HG03565 (cell line): Measurements from ENCODE around the gene CHKB.
"Not testable (repeated sequence)": the region's sequence is repeated elsewhere in the genome, so short reads cannot be mapped to it uniquely, and the experiment has no call there.

Source experiments
- ATAC-seq: cut with Tn5 transposase; IDR thresholded peaks from one replicate; pipeline ENCODE4 v1.9.1; 2021; ENCODE audit warnings: mild to moderate bottlenecking, moderate library complexity; ENCODE audit not compliant: unreplicated experiment

The CHKB gene

DNA sequence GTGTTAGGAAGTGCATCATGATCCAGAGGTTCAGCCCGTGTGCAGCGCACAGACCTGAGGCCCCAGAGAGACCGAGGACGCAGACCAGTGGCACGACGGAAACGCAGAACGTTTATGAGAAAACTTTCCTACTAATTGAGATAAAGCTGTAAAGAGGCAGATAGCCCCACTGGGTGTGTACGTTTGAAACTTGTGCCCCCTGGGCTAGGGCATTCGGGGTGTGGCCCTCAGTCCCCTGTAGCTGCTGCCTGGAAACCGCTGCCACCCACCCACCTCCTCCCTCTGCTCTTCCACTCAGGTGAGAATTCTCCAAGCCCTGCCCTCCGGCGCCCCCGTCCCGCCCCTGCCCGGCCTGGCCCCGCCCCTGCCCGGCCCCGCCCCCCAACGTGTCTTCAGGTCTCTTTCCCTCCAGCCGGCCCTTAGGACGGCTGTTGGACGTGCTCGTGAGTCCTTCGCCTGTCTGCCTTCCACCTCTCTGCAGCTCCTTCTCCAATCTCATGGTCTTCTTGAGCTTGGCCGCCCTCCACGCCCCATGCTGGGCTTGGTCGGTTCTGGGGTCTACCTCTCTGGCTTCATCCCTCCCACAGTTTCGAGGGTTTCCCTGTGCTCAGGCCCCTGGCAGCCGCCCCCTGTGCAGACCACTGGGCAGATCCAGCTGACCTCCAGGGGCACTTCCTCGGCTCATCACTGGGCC is 30.0 kb upstream of the CHKB start:
- ATAC-seq: no peak

DNA sequence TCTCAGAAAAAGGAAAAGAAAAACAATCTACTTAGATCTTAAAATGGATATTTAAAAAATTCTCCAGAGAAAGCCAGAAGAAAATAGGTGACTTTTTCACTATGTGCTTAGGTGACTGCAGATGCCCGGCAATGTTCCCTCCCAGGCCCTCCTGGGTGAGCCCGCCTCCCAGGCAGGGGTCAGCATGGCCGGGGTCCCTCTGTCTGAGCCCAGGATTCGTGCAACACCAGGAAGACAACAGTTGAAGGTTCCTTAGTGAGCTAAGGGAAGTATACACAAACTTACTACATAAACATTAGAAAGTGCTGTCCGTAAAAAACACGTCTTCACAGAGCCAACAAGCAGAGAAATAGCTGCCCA is 29.5 kb upstream of the CHKB start:
- no peak for ATAC-seq

DNA sequence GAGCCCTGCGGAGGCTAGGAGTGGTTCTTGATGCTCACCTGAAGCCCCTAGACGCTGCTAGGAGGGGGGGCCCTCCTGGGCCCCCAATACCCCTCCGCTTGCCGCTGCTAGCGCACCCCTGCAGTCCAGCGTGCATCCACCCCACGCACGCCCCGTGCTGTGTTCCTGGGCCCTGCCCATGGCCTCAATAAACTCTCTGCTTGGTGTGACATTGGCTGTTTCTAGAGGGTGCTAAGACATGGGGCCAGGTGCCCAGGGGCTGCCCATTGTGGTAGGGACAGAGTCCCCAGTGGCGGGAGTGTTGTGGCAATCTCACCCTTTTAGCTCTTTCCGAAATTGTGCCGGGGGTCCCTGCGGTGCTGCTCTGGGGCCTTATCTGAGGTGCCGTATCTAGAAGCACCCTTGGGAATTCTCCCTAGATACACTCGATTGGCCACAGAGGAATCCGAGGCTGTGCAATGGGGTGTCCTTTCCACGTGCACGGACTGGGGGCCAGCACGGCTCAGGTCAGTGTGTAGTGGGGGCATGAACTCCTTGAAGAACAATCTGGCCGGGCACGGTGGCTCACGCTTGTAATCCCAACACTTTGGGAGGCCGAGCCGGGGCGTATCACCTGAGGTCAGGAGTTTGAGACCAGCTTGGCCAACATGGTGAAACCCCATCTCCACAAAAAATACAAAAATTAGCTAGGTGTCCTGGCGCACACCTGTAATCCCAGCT is 28.9 kb upstream of the CHKB start:
- no peak for ATAC-seq

DNA sequence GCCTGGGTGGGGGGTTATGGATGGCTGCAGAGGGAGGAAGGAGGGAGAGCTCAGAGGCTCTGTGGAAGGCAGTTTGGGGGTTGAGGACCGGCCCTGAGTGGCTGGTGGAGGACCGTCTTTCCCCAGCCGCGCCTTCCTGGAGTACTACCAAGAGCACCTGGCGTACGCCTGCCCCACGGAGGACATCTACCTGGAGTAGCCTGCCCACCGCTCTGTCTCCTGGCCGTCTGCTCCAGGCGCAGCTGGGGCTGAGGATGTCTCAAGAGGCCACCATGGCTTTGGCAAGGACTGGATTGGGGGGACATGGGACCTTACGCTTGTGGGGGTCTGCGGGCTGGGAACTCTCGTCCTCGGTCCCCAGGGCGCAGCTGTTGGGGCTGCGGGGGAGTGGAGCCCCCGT is 27.9 kb upstream of the CHKB start:
- no peak for ATAC-seq

DNA sequence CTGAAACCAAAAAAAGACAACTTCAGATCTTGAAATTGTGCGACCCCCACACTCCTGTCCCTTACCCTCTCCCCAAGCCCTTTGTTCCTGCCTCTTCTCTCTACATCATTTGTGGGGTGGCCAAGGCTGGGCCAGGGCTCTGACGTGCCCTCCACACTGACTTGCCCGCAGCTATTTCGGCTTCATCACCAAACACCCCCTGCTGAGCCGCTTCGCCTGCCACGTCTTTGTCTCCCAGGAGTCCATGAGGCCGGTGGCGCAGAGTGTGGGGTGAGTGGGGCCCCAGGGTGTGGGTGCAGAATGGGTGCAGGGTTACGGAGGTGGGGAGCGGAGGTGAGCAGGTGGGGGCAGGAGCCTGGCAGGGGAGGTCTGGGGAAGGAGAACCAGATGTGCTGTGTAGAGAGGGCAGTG is 27.4 kb upstream of the CHKB start:
- ATAC-seq: no peak

DNA sequence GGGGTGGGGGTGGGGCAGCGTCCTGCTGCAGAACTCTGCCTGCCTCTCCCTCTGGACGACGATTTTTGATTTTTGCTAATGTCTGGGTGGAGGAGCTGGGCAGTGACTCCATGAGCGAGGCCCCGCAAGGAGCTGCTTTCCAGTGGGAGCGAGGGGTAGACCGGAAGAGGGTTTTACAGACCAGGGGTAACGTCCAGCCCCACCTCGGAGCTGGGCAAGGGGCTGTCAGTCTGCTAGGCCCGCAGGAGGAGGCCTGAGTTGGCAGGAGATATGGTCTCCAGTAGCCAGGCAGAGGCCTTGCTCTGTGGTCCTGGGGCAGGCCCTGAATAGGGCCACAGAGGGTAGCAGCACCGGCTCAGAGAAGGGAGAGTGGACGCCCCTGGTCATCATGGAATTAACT is 26.9 kb upstream of the CHKB start:
- ATAC-seq: no peak

DNA sequence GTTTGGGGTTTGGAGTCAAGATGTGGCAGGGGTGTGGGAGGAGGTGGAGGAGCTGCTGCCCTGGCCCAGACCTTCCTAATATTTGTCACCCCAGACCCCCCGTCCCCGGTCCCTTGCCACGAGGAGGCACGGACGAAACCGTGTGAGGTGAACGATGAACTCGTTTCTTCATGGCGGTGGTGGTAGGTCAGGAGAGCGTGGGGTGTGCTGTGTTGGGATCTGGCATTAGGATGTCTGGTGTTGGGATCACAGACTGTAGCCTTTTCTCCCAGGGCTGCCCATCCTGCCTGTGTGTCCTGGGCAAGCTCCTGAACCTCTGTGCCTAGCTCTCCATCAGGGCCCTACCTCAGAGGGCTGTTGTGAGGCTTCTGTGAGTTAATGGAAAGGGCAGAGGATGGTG is 26.3 kb upstream of the CHKB start:
- no peak for ATAC-seq

DNA sequence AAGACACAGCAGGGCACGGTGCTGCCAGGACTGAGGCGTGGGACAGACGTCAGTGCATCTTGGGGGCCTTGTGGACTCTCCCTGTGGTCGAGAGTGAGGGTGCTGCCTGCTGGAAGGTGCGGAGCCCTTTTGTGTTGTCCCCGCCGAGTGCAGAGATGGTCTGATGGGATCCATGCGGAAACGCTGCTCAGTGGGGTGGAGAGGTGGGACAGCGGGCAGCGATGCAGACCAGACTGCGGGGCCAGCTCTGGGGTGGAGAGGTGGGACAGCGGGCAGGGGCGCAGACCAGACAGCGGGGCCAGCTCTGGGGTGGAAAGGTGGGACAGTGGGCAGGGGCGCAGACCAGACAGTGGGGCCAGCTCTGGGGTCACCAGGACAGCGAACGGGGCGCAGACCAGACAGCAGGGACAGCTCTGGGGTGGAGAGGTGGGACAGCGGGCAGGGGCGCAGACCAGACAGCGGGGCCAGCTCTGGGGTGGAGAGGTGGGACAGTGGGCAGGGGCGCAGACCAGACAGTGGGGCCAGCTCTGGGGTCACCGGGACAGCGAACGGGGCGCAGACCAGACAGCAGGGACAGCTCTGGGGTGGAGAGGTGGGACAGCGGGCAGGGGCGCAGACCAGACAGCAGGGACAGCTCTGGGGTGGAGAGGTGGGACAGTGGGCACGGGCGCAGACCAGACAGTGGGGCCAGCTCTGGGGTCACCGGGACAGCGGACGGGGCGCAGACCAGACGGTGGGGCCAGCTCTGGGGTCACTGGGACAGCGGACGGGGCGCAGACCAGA is 25.6 kb upstream of the CHKB start:
- ATAC-seq: not testable (repeated sequence)

DNA sequence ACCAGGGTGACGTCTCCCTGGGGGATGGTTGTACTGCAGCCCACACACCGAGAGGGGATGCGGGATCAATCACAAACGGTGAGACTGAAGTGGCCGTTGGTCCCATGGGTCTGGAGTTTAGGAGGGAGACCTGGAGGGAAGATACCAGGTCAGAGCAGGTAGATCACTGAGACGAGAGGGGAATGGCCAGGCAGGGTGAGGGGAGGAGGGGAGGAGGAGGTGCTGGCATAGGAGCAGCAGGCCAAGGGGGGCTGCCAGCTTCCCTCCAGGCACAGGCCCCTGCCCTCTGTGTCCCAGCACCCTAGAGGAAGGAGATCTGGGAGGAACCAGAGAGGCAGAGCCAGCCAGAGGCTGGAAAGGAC is 25.0 kb upstream of the CHKB start:
- no peak for ATAC-seq

DNA sequence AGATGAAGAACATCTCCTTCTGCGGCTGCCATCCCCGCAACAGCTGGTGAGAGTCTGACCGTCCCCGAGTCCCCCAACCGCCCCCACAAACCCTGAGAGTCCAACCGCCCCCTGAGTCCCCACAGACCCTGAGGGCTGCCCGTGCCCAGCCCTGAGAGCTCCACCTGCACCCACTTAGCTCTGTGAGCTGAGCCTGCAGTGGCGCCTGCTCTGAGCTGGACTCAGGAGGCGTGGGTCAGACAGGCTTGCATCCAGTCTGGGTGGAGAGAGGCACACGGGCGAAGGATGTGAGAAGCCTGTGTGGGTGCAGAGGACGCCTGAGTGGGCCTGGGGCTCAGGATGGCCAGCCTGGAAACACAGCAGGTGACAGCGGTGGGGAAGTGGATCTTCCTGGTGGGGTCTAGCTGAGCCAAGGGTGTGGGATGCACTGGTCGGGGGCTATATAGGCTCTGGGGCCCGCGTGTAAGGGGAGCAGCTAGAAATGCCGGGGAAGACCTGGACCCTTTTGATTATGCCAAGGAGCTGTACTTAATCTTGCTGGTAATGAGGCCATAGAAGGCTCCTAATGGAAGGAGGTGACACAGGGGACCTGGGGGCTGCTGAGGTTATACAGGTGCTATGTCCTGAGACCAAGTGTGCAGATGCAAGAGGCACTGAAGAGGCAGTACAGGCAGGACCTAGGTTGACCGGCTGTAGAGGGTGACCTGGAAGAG is 24.5 kb upstream of the CHKB start:
- no peak for ATAC-seq

DNA sequence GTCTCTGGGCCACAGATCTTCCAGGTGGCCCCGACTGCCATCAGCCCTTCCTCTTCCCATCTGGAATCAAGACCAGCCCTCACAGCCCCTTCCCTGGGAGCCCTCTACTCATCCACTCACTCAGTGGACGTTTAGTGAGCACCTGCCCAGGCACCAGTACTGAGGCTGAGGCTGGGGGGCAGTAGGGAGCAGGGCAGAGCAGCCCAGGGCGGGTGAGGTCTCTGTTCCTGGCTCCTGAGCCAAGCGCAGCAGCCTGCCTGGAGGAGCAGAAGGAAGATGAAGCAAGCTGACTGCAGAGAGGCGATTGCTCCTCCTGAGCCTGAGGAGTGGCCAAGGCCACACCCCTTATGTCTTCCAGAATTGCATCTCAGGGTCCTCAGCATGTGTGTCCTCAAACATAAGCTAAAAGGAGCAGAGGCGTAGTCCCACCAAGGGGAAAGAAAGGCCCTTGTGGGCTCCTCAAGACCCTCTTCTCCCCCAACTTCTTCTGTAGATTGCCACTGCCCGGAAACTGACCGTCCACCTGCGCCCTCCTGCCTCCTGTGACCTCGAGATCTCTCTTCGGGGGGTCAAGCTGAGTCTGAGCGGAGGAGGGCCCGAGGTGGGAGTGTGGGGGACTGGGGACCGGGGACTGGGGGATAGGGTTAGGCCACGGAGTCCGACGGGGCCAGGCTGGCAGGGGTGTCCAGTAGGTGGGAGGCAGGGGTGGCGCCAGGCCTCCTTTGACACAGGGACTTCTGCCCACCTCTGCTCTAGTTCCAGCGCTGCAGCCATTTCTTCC is 23.7 kb upstream of the CHKB start:
- no peak for ATAC-seq

DNA sequence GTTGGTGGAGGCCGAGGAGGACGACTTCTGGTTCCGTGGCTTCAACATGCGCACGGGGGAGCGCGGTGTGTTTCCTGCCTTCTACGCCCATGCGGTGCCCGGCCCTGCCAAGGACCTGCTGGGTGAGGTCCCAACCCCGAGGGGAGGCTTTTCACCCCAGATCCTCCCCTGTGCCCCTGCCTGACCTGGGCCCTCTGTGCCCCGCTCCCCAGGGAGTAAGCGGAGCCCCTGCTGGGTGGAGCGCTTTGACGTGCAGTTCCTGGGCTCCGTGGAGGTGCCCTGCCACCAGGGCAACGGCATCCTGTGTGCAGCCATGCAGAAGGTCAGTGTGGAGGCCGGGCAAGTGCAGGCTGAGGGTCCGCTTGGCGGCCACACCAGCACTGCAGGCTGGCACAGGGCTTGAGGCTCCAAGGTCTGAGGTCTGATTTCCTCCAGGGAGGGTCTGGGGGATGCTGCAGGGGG is 23.0 kb upstream of the CHKB start:
- no peak for ATAC-seq

DNA sequence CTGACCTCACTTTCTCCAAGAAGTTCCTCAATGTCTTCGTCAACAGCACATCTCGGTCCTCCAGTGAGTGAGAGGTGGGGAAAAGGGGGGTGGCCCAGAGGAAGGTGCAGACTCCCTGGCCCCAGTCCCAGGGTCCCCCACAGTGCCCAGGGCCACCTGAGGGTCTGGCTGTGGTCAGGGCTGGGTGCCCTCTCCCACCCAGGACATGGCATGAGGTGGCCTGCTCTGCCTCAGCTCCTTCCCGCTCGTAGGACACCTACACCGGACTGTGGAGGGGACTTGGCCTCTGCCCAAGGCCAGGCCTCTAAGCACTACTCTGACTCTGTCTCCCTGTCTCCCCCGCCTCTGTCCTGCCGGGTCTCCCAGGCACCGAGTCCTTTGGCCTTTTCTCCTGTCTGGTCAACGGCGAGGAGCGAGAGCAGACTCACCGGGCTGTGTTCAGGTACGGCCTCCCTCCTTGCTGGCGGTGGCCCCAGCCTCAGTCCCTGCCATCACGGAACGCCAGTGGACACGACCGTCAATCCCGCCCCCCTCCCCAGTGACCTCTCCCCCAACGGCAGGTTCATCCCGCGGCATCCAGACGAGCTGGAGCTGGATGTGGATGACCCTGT is 22.5 kb upstream of the CHKB start:
- no peak for ATAC-seq

DNA sequence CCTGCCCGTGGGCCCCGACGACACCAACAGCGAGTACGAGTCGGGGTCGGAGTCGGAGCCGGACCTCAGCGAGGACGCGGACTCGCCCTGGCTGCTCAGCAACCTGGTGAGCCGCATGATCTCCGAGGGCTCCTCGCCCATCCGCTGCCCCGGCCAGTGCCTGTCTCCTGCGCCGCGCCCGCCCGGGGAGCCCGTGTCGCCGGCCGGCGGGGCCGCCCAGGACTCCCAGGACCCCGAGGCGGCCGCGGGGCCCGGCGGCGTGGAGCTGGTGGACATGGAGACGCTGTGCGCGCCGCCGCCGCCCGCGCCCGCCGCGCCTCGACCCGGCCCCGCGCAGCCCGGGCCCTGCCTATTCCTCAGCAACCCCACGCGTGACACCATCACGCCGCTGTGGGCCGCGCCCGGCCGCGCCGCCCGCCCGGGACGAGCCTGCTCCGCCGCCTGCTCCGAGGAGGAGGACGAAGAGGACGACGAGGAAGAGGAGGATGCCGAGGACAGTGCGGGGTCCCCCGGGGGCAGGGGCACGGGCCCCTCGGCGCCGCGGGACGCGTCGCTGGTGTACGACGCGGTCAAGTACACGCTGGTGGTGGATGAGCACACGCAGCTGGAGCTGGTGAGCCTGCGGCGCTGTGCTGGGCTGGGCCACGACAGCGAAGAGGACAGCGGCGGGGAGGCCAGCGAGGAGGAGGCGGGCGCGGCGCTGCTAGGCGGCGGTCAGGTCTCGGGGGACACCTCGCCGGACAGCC is 21.8 kb upstream of the CHKB start:
- no peak for ATAC-seq

DNA sequence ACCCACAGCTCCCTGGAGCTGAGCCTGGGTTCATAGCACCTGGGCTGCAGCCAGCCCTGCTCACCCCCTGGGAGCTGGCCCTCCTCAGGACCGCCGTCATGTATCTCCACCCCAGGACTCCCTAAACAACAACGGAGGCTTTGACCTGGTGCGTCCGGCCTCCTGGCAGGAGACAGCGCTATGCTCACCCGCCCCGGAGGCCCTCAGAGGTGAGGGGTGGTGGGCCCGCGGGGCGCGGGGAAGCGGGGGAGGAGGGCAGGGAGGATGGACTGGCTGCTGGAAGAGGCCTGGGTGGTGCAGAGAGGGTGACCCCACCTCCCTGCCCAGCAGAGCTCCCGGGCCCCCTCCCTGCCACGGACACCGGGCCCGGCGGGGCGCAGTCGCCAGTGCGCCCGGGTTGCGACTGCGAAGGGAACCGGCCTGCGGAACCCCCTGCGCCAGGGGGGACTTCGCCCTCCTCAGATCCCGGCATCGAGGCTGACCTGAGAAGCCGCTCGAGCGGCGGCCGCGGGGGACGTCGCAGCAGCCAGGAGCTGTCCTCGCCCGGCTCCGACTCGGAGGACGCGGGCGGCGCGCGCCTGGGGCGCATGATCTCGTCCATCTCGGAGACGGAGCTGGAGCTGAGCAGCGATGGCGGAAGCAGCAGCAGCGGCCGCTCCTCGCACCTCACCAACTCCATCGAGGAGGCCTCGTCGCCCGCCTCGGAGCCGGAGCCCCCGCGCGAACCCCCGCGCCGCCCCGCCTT is 21.0 kb upstream of the CHKB start:
- no peak for ATAC-seq

DNA sequence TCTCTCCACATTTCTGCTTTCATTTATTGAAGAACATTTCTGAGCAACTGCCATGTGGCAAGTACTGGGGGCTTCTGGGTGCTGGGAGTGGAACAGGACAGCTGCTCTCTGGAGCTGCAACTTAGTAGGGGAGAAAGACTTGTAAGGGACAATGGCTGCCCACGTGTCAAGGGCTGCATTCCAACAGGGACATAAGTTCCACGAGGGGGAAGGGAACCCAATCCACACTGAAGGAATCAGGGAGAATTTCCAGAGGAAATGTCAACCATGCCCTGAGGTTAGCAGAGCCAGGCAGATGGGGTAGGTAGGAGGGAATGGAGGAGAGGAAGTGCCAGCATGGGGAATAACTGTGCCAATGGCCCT is 19.7 kb upstream of the CHKB start:
- no peak for ATAC-seq

DNA sequence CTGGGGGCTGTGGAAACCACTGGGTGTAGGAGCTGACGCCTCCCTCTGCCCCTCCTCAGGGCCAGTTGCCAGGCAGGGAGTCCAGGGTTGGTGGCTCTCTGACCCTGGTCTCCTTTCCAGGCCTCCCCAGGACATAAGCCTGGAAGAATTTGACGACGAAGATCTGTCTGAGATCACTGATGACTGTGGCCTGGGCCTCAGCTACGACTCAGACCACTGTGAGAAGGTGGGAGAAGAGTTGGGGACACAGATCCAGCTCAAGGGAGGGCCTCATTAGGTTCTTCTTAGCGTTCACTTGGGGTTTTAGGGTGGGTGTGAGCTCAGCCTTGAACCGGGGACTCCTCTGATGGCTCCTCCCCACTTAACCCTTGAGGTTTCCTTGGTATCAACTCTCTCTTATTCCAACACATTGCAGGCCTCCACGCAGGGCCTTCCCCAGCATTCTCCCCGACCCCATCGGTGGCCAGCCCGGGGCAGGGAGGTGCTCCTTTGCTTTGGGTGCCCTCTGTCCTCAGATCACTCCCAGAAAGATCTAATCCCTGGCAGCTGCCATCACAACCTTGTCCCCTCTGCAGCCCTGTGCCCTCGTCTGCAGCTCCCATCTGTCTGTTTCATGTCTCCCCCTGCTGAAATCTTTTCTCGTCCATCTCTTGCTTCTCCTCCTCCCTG is 19.2 kb upstream of the CHKB start:
- no peak for ATAC-seq

DNA sequence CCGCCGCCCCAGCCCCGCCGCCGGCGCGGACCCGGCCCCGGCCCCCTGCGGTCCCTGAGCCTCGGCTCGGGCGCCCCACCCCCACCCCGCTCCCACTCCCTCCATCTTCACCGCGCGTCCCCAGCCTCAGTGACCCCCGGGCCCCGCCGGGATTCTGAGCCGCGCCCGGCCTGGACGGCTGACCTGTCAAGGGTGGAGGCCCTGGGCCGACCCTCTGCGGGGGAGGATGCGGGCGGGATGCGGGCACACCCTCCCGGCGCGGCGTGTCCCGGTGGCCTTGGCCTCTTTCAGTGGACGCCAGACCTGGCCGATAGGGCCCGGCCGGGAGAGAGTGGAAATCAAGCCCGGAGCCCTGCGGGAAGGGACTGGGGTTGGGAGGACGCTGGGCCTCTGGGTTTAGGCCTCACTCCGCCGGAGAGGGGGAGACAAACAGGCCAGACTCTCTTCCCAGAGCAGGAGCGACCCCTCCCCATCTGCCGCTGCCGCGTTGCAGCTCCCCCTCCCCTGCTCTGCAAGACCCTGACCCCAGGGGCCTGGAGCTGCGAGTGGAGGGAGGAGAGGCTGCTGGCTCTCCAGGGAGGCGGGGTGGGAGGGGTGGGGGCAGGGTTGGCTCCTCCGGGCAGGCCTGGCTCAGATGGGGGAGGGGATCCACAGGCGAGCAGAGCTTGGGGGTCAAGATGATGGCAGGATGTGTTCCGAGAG is 18.5 kb upstream of the CHKB start:
- ATAC-seq: no peak
